Type B pancreatic cell (in vitro differentiated cells): Measurements from ENCODE around the gene HSD17B8. TPM values are rescaled to one million over a fixed set of nuclear protein-coding genes. Genes with fewer than 3 reads are reported as not detected.

Source experiments
- DNase-seq: peaks from one replicate; pipeline ENCODE4 v3.0.0; 2021; ENCODE audit warnings: mixed read lengths; ENCODE audit not compliant: unreplicated experiment; ENCODE audit errors: extremely low spot score
- H3K27ac Mint-ChIP-seq: 2 replicates; pipeline ENCODE4 v1.8.0; 2021; ENCODE audit warnings: mild to moderate bottlenecking, mixed read lengths
- H3K27me3 Mint-ChIP-seq: 2 replicates; pipeline ENCODE4 v1.8.0; 2021; ENCODE audit warnings: mixed read lengths
- H3K36me3 Mint-ChIP-seq: 2 replicates; pipeline ENCODE4 v1.8.0; 2021; ENCODE audit warnings: mixed read lengths
- H3K4me1 Mint-ChIP-seq: one replicate; pipeline ENCODE4 v1.8.0; 2021; ENCODE audit warnings: mixed read lengths; ENCODE audit not compliant: unreplicated experiment
- H3K4me3 Mint-ChIP-seq: 2 replicates; pipeline ENCODE4 v1.8.0; 2021; ENCODE audit warnings: mild to moderate bottlenecking, mixed read lengths
- H3K9me3 Mint-ChIP-seq: 2 replicates; pipeline ENCODE4 v1.8.0; 2021; ENCODE audit warnings: mixed read lengths
- microRNA-seq: library from miRNA; unstranded; fragments of <30 nt; microRNA quantifications from one replicate; pipeline ENCODE4, GENCODE V29; 2020
- total RNA-seq: library from RNA; stranded (reverse); gene quantifications from 2 replicates; pipeline ENCODE4 v1.2.1, GENCODE V29; 2021; ENCODE audit warnings: low replicate concordance
- TF ChIP-seq, protein P1 (sequence below): fragments of 200-600 bp; sonication (generic); conservative IDR thresholded peaks from 2 replicates; pipeline ENCODE4 v1.5.0; 2021; ENCODE audit warnings: antibody characterized with exemption, mild to moderate bottlenecking

Gene HSD17B8
- total RNA-seq, 1 donor from 2014 or later = 15.7 TPM

DNA sequence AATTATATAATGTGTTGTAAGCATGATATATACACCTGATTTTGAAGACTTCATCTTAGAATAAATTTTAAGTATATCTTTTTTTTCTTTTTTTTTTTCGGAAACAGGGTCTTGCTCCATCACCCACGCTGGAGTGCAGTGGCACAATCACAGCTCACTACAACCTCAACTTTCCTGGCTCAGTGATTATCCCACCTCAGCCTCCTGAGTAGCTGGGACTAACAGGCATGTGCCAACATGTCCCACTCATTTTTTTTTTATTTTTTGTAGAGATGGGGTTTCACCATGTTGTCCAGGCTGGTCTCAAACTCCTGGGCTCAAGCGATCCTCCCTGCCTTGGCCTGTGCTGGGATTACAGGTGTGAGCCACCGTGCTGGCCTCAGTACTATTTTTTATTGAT is 50.1 kb downstream of the HSD17B8 start:
- H3K4me3 Mint-ChIP-seq = no peak overlapping the region
- no peak for DNase-seq
- H3K36me3 Mint-ChIP-seq = peaks cover 19% of the 10 kb centered on the region
- TF ChIP-seq, protein P1, sequence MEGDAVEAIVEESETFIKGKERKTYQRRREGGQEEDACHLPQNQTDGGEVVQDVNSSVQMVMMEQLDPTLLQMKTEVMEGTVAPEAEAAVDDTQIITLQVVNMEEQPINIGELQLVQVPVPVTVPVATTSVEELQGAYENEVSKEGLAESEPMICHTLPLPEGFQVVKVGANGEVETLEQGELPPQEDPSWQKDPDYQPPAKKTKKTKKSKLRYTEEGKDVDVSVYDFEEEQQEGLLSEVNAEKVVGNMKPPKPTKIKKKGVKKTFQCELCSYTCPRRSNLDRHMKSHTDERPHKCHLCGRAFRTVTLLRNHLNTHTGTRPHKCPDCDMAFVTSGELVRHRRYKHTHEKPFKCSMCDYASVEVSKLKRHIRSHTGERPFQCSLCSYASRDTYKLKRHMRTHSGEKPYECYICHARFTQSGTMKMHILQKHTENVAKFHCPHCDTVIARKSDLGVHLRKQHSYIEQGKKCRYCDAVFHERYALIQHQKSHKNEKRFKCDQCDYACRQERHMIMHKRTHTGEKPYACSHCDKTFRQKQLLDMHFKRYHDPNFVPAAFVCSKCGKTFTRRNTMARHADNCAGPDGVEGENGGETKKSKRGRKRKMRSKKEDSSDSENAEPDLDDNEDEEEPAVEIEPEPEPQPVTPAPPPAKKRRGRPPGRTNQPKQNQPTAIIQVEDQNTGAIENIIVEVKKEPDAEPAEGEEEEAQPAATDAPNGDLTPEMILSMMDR = no peak
- no peaks in the 10 kb centered on the region for H3K27me3 Mint-ChIP-seq
- no peaks in the 10 kb centered on the region for H3K9me3 Mint-ChIP-seq
- H3K27ac Mint-ChIP-seq = no peak overlapping the region
- peaks cover 21% of the 10 kb centered on the region for H3K4me1 Mint-ChIP-seq

Small RNAs within 50 kb of the gene (microRNA-seq; reads per million reads assigned to microRNA genes)
- gene MIR219A1 = 2.2 reads per million

Other genes with a start within 250 kb of the HSD17B8 start
- gene BRD2, start 236.1 kb upstream of the HSD17B8 start, total RNA-seq = 212 and 241 TPM in 2 replicates
- gene HLA-DOA, start 195.1 kb upstream of the HSD17B8 start, total RNA-seq = 0.52 and 2.5 TPM in 2 replicates
- gene HLA-DPA1, start 131.0 kb upstream of the HSD17B8 start, total RNA-seq = 1.3 and 2.6 TPM in 2 replicates
- gene HLA-DPB1, start 128.7 kb upstream of the HSD17B8 start, total RNA-seq = 10.9 and 27.3 TPM in 2 replicates
- 1.3 and 11.9 TPM in 2 replicates for gene COL11A2, start 12.2 kb upstream of the HSD17B8 start, total RNA-seq
- gene RXRB, start 4.0 kb upstream of the HSD17B8 start, total RNA-seq = 49.2 and 61.9 TPM in 2 replicates
- gene SLC39A7, start 3.8 kb upstream of the HSD17B8 start, total RNA-seq = 147 and 202 TPM in 2 replicates
- 44.5 and 60.4 TPM in 2 replicates for gene RING1, start 3.8 kb downstream of the HSD17B8 start, total RNA-seq
- gene VPS52, start 67.2 kb downstream of the HSD17B8 start, total RNA-seq = 54.7 and 62.4 TPM in 2 replicates
- 3,043 and 3,480 TPM in 2 replicates for gene RPS18, start 67.4 kb downstream of the HSD17B8 start, total RNA-seq
- 10.1 and 22.2 TPM in 2 replicates for gene B3GALT4, start 72.5 kb downstream of the HSD17B8 start, total RNA-seq
- 53.1 and 67.4 TPM in 2 replicates for gene WDR46, start 84.6 kb downstream of the HSD17B8 start, total RNA-seq
- gene PFDN6, start 84.9 kb downstream of the HSD17B8 start, total RNA-seq = 52.9 and 54.5 TPM in 2 replicates
- 128 and 176 TPM in 2 replicates for gene RGL2, start 94.3 kb downstream of the HSD17B8 start, total RNA-seq
- gene TAPBP, start 109.4 kb downstream of the HSD17B8 start, total RNA-seq = 71.4 and 93.5 TPM in 2 replicates
- 21.1 and 22.2 TPM in 2 replicates for gene ZBTB22, start 113.1 kb downstream of the HSD17B8 start, total RNA-seq
- gene DAXX, start 118.3 kb downstream of the HSD17B8 start, total RNA-seq = 43.6 and 47.0 TPM in 2 replicates
- gene KIFC1, start 187.2 kb downstream of the HSD17B8 start, total RNA-seq = 28.0 and 67.7 TPM in 2 replicates
- 23.8 and 49.6 TPM in 2 replicates for gene PHF1, start 206.4 kb downstream of the HSD17B8 start, total RNA-seq
- gene CUTA, start 213.5 kb downstream of the HSD17B8 start, total RNA-seq = 212 and 278 TPM in 2 replicates
- gene SYNGAP1, start 215.4 kb downstream of the HSD17B8 start, total RNA-seq = 18.4 and 74.1 TPM in 2 replicates
- 11.3 and 14.5 TPM in 2 replicates for gene ZBTB9, start 249.9 kb downstream of the HSD17B8 start, total RNA-seq